ENCODE measurements around the gene TRNP1.

GRCh38 chr1:27010226-27010994 lies 16.9 kb downstream of the TRNP1 start:
- TF ChIP-seq POLR2A (IDR thresholded peaks at IDR 0.05) (no peak), CTCF (IDR thresholded peaks at IDR 0.05) (no peak)

All from thyroid gland (tissue), 4 donors.